ENCODE data around the gene AOC2. TPM values are rescaled to one million over a fixed set of nuclear protein-coding genes. Genes with fewer than 3 reads are reported as not detected.
A peak's percentile ranks its signal among the peaks of the same experiment; 100 is the strongest.

Gene AOC2
- total and polyA plus RNA-seq, 9 of the 15 experiments (the other 6 are each of a cell fraction or from before 2014, with no cell fraction given): 0.08 to 0.91 (median 0.49) TPM

GRCh38 chr17:42819939-42820535 lies 24.3 kb upstream of the AOC2 start (continued):
- TF ChIP-seq REST (IDR thresholded peaks at IDR 0.05; ENCODE audit: borderline replicate concordance): peak; percentile 32; the same call in 1 of the 2 replicates
- TF ChIP-seq REST (CRISPR knock-in tag; IDR thresholded peaks at IDR 0.05; ENCODE audit: low read depth): no peak
- TF ChIP-seq CREM (IDR thresholded peaks at IDR 0.05; ENCODE audit: low read depth): peak; percentile 43; the same call in 1 of the 2 replicates
- TF ChIP-seq ZNF24 (IDR thresholded peaks at IDR 0.05): no peak
- peak; percentile 75 for TF ChIP-seq CTCFL (IDR thresholded peaks at IDR 0.05; ENCODE audit: borderline replicate concordance, insufficient read depth, low read depth, low read length, poor library complexity, severe bottlenecking)
- TF ChIP-seq DACH1 (IDR thresholded peaks at IDR 0.05; ENCODE audit: partially characterized antibody): peak; percentile 17
- no peak for TF ChIP-seq HDAC8 (tag; IDR thresholded peaks at IDR 0.05)
- no peak for TF ChIP-seq ZNF717 (CRISPR knock-in tag; IDR thresholded peaks at IDR 0.05)
- no peak for TF ChIP-seq HOXB6 (CRISPR knock-in tag; IDR thresholded peaks at IDR 0.05; ENCODE audit: borderline replicate concordance)
- 0 out of 2 replicates have a peak, but pooled peaks have one; percentile 46 for TF ChIP-seq XRCC5 (IDR thresholded peaks at IDR 0.05; ENCODE audit: low read depth, low read length)
- peak in 1 of 2 experiments; percentile 42; a peak in 2 of 4 replicates for TF ChIP-seq RAD21 (CRISPR knock-in tag; conservative IDR thresholded peaks at IDR 0.05 in 1 of 2, IDR thresholded peaks at IDR 0.05 in 1 of 2)
- peak; percentile 21; the same call in 1 of the 2 replicates for TF ChIP-seq KLF16 (IDR thresholded peaks at IDR 0.05)
- TF ChIP-seq PBX2 (CRISPR knock-in tag; IDR thresholded peaks at IDR 0.05; ENCODE audit: low read depth): no peak
- peak; percentile 79 for TF ChIP-seq PBX2 (tag; conservative IDR thresholded peaks at IDR 0.05; ENCODE audit: low read depth)
